ENCODE measurements around the gene RBM33.

GRCh38 chr7:155732286-155732685, 87.8 kb downstream of the RBM33 start:
- TF ChIP-seq POLR2AphosphoS5 (IDR thresholded peaks at IDR 0.05; ENCODE audit: low read depth, low read length) (no peak), TP53 (CRISPR knock-in tag; conservative IDR thresholded peaks at IDR 0.05) (no peak), ZNF660 (CRISPR knock-in tag; IDR thresholded peaks at IDR 0.05; ENCODE audit: borderline replicate concordance, low read depth) (no peak), POLR2A (IDR thresholded peaks at IDR 0.05; ENCODE audit: insufficient read depth in 1 of 2, low read depth in 2 of 2, low read length in 2 of 2) (no peak), DNMT1 (CRISPR knock-in tag; IDR thresholded peaks at IDR 0.05) (no peak), STAT6 (CRISPR knock-in tag; IDR thresholded peaks at IDR 0.05; ENCODE audit: borderline replicate concordance) (no peak), CTCF (CRISPR knock-in tag; IDR thresholded peaks at IDR 0.05) (no peak), NFE2L1 (CRISPR knock-in tag; IDR thresholded peaks at IDR 0.05; ENCODE audit: borderline replicate concordance) (no peak), MLXIP (CRISPR knock-in tag; IDR thresholded peaks at IDR 0.05; ENCODE audit: borderline replicate concordance) (no peak), ZNF703 (CRISPR knock-in tag; IDR thresholded peaks at IDR 0.05; ENCODE audit: borderline replicate concordance) (no peak), HNRNPUL1 (IDR thresholded peaks at IDR 0.05; ENCODE audit: low read depth, low read length) (no peak), NFE2 (CRISPR knock-in tag; IDR thresholded peaks at IDR 0.05) (no peak)
